Suprapubic skin (tissue), 4 donors: ENCODE results near the gene UMAD1. TPM values are rescaled to one million over a fixed set of nuclear protein-coding genes. Genes with fewer than 3 reads are reported as not detected.

Experiments used
- DNase-seq, 2 donors: peaks; one replicate each; pipeline ENCODE4 v3.0.0-alpha.2; 2019; ENCODE audit warnings: low spot score in 2 of 2
- H3K27ac ChIP-seq: fragments of 200-600 bp; sonication (generic); one replicate; pipeline ENCODE4 v1.5.1; 2019
- H3K27me3 ChIP-seq: fragments of 200-600 bp; sonication (generic); one replicate; pipeline ENCODE4 v1.5.1; 2019
- H3K36me3 ChIP-seq: fragments of 200-600 bp; sonication (generic); one replicate; pipeline ENCODE4 v1.5.1; 2019
- H3K4me1 ChIP-seq: fragments of 200-600 bp; sonication (generic); one replicate; pipeline ENCODE4 v1.5.1; 2019
- H3K4me3 ChIP-seq: fragments of 200-600 bp; sonication (generic); one replicate; pipeline ENCODE4 v1.5.1; 2019; ENCODE audit warnings: mild to moderate bottlenecking
- H3K9me3 ChIP-seq: fragments of 200-600 bp; sonication (generic); one replicate; pipeline ENCODE4 v1.5.1; 2019
- CTCF ChIP-seq, 2 donors: fragments of 200-600 bp in 1 of 2; fragments of 450-650 bp in 1 of 2; sonication (generic) in 1 of 2; IDR thresholded peaks; one replicate each; pipeline ENCODE4 v1.5.1; 2016 to 2019; ENCODE audit warnings: antibody characterized with exemption in 2 of 2, mild to moderate bottlenecking in 1 of 2, moderate library complexity in 1 of 2
- EP300 ChIP-seq: sonication (generic); formaldehyde crosslinking; IDR thresholded peaks from one replicate; pipeline ENCODE4 v1.6.1; 2017; ENCODE audit warnings: antibody characterized with exemption
- POLR2A ChIP-seq, 2 donors: fragments of 450-650 bp; IDR thresholded peaks; one replicate each; pipeline ENCODE4 v1.6.1; 2017; ENCODE audit warnings: antibody characterized with exemption in 2 of 2, mild to moderate bottlenecking in 2 of 2, moderate library complexity in 2 of 2
- POLR2AphosphoS5 ChIP-seq, 3 donors: sonication (generic); formaldehyde crosslinking; IDR thresholded peaks; one replicate each; pipeline ENCODE4 v1.6.1; 2017; ENCODE audit warnings: antibody characterized with exemption in 3 of 3
- WGBS: methylation state at CpG from one replicate; pipeline ENCODE4 v1.1.5; 2018; 5-methylcytosine and 5-hydroxymethylcytosine counted together
- total RNA-seq, 4 donors: library from RNA; depleted of rRNA; stranded (reverse); fragments of >200 nt; gene quantifications; one replicate each; pipeline ENCODE4 v1.1.0, GENCODE V29; 2016

Gene UMAD1
- total RNA-seq, 4 donors from 2014 or later = 9.3 to 28.9 (median 17.7) TPM

- DNase-seq = no peak
- 7% methylated on average over 9 of the region's 9 CpGs for WGBS
- Histone ChIP-seq H3K4me1 (peaks cover 28% of the 10 kb centered on the region), H3K27ac (peak overlapping the region; percentile 86), H3K27me3 (no peaks in the 10 kb centered on the region), H3K9me3 (no peaks in the 10 kb centered on the region), H3K36me3 (no peaks in the 10 kb centered on the region), H3K4me3 (peak overlapping the region; percentile 50)
- no peak for TF ChIP-seq CTCF (IDR thresholded peaks at IDR 0.05)
- no peak for TF ChIP-seq POLR2A (IDR thresholded peaks at IDR 0.05)
- no peak for TF ChIP-seq EP300
- no peak for TF ChIP-seq POLR2AphosphoS5 (IDR thresholded peaks at IDR 0.05)
Observed at GRCh38 chr7:7761974-7762779, 121.6 kb downstream of the UMAD1 start.

- Histone ChIP-seq H3K4me3 (no peak overlapping the region), H3K36me3 (no peaks in the 10 kb centered on the region), H3K9me3 (no peaks in the 10 kb centered on the region), H3K27me3 (no peaks in the 10 kb centered on the region), H3K27ac (peak overlapping the region; percentile 43), H3K4me1 (peaks cover 34% of the 10 kb centered on the region)
- TF ChIP-seq CTCF (IDR thresholded peaks at IDR 0.05) = no peak
- no peak for TF ChIP-seq POLR2A (IDR thresholded peaks at IDR 0.05)
- TF ChIP-seq EP300 = no peak
- TF ChIP-seq POLR2AphosphoS5 (IDR thresholded peaks at IDR 0.05) = no peak
- no peak for DNase-seq
- WGBS = 64% methylated on average over 3 of the region's 3 CpGs
Observed at GRCh38 chr7:7764520-7765396, 124.2 kb downstream of the UMAD1 start.

- no peak overlapping the region for H3K27ac ChIP-seq
- H3K27me3 ChIP-seq = no peaks in the 10 kb centered on the region
- DNase-seq = no peak
- TF ChIP-seq POLR2AphosphoS5 (IDR thresholded peaks at IDR 0.05) = no peak
- no peaks in the 10 kb centered on the region for H3K36me3 ChIP-seq
- H3K4me3 ChIP-seq = no peak overlapping the region
- H3K4me1 ChIP-seq = peaks cover 34% of the 10 kb centered on the region
- no peaks in the 10 kb centered on the region for H3K9me3 ChIP-seq
Observed at GRCh38 chr7:7765422-7765821, 124.9 kb downstream of the UMAD1 start.

- TF ChIP-seq CTCF (IDR thresholded peaks at IDR 0.05) = no peak
- TF ChIP-seq POLR2A (IDR thresholded peaks at IDR 0.05) = no peak
- TF ChIP-seq EP300 = no peak
- TF ChIP-seq POLR2AphosphoS5 (IDR thresholded peaks at IDR 0.05) = no peak
- no peak for DNase-seq
- Histone ChIP-seq H3K36me3 (no peaks in the 10 kb centered on the region), H3K27me3 (no peaks in the 10 kb centered on the region), H3K4me1 (peaks cover 34% of the 10 kb centered on the region), H3K4me3 (no peak overlapping the region), H3K27ac (no peak overlapping the region), H3K9me3 (no peaks in the 10 kb centered on the region)
Observed at GRCh38 chr7:7766671-7767070, 126.1 kb downstream of the UMAD1 start.

GRCh38 chr7:7768977-7769709, 128.6 kb downstream of the UMAD1 start:
- Histone ChIP-seq H3K4me1 (peaks cover 41% of the 10 kb centered on the region), H3K4me3 (no peak overlapping the region), H3K36me3 (no peaks in the 10 kb centered on the region), H3K27ac (no peak overlapping the region), H3K27me3 (no peaks in the 10 kb centered on the region), H3K9me3 (no peaks in the 10 kb centered on the region)
- no peak for DNase-seq
- TF ChIP-seq POLR2A (IDR thresholded peaks at IDR 0.05) (no peak), CTCF (IDR thresholded peaks at IDR 0.05) (no peak), POLR2AphosphoS5 (IDR thresholded peaks at IDR 0.05) (no peak), EP300 (no peak)
- 90% methylated on average over 5 of the region's 5 CpGs for WGBS
